ENCODE results near the gene DLEC1. TPM values are rescaled to one million over a fixed set of nuclear protein-coding genes. Genes with fewer than 3 reads are reported as not detected.

The DLEC1 gene
- total and polyA plus RNA-seq, 9 of the 15 experiments (the other 6 are each of a cell fraction or from before 2014, with no cell fraction given): 0.07 to 0.08 TPM; not detected in 7

GRCh38 chr3:38164643-38164951 is 125.6 kb downstream of the DLEC1 start (continued):
- TF ChIP-seq FOXP4 (CRISPR knock-in tag; IDR thresholded peaks at IDR 0.05; ENCODE audit: borderline replicate concordance) (no peak), THAP12 (CRISPR knock-in tag; IDR thresholded peaks at IDR 0.05) (no peak), CCAR2 (IDR thresholded peaks at IDR 0.05; ENCODE audit: low read depth, low read length) (no peak), RB1 (IDR thresholded peaks at IDR 0.05; ENCODE audit: low read depth) (no peak), HINFP (tag; conservative IDR thresholded peaks at IDR 0.05; ENCODE audit: low read depth) (peak; percentile 77), JUN (IDR thresholded peaks at IDR 0.05; ENCODE audit: borderline replicate concordance, low read depth, low read length) (no peak), JUN (CRISPR knock-in tag; IDR thresholded peaks at IDR 0.05; ENCODE audit: borderline replicate concordance) (no peak), MCM2 (IDR thresholded peaks at IDR 0.05; ENCODE audit: low read depth) (no peak), IRF2 (CRISPR knock-in tag; IDR thresholded peaks at IDR 0.05) (no peak), MXI1 (IDR thresholded peaks at IDR 0.05; ENCODE audit: low read depth, low read length) (no peak; the same call in 1 of the 2 replicates), IFI16 (CRISPR knock-in tag; IDR thresholded peaks at IDR 0.05) (no peak), COPS2 (conservative IDR thresholded peaks at IDR 0.05) (no peak), CEBPG (CRISPR knock-in tag; IDR thresholded peaks at IDR 0.05) (no peak), CEBPG (tag; conservative IDR thresholded peaks at IDR 0.05 in 1 of 2, IDR thresholded peaks at IDR 0.05 in 1 of 2) (no peak), CHD4 (IDR thresholded peaks at IDR 0.05; ENCODE audit: insufficient read depth, insufficient replicate concordance, low read depth, low read length, poor library complexity, severe bottlenecking) (no peak), ZNF592 (IDR thresholded peaks at IDR 0.05) (peak; percentile 50; the same call in 1 of the 2 replicates), U2AF2 (optimal IDR thresholded peaks at IDR 0.05; ENCODE audit: low read depth, low read length) (no peak)
